HG03066 (cell line): ENCODE measurements around the gene STAC3.

Experiments used
- ATAC-seq: cut with Tn5 transposase; IDR thresholded peaks from one replicate; pipeline ENCODE4 v1.9.1; 2021; ENCODE audit warnings: low read depth; ENCODE audit not compliant: unreplicated experiment

Gene STAC3

GRCh38 chr12:57198329-57198728 lies 52.7 kb downstream of the STAC3 start:
- ATAC-seq: no peak

DNA sequence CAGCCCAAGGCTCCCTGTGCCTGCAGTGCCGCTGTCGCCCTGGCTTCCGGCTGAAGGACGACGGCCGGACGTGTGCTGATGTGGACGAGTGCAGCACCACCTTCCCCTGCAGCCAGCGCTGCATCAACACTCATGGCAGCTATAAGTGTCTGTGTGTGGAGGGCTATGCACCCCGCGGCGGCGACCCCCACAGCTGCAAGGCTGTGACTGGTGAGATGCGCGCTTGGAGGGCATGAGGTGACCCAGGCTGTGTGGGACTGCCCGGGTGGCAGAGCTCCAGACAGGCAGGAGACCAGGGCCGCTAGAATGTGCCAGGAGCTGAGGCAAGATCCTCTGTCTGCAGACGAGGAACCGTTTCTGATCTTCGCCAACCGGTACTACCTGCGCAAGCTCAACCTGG lies 54.0 kb downstream of the STAC3 start:
- ATAC-seq: no peak

GRCh38 chr12:57196439-57196838 lies 54.5 kb downstream of the STAC3 start:
- no peak for ATAC-seq

DNA sequence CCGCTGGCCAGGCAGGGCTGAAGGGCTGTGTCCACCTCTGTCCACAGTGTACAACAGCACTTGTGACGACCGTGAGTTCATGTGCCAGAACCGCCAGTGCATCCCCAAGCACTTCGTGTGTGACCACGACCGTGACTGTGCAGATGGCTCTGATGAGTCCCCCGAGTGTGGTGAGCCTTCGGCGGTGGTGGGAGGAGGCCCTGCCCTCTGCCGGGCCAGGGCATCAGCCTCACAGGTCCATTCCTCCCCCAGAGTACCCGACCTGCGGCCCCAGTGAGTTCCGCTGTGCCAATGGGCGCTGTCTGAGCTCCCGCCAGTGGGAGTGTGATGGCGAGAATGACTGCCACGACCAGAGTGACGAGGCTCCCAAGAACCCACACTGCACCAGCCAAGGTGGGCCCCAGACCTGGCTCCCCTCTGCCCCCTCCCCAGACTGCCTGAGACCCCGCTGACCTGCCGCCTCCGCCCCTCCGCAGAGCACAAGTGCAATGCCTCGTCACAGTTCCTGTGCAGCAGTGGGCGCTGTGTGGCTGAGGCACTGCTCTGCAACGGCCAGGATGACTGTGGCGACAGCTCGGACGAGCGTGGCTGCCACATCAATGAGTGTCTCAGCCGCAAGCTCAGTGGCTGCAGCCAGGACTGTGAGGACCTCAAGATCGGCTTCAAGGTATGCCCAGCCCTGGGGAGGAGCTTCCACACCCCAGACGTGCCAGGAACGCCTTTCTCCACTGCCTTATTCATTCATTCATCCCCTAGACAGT lies 55.2 kb downstream of the STAC3 start:
- ATAC-seq: no peak

DNA sequence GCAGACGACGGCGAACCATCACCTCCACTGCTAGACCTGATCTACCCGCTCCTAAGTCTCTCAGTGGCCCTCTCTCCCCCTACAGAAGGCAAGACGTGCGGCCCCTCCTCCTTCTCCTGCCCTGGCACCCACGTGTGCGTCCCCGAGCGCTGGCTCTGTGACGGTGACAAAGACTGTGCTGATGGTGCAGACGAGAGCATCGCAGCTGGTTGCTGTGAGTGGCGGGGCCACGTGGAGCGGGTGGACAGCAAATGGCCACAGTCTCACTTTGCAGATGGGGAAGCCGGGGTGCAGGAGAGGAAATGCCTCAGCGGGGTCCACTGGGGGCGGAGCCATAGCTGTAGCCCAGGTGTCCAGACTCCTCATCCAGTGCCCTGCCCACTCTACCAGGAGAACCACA lies 55.8 kb downstream of the STAC3 start:
- no peak for ATAC-seq

- ATAC-seq: no peak
Measured at GRCh38 chr12:57194253-57194652, 56.7 kb downstream of the STAC3 start.

GRCh38 chr12:57193706-57194245 lies 57.2 kb downstream of the STAC3 start:
- no peak for ATAC-seq
